A549 treated with RU486 at 1 μM for 4 hours (cell line): ENCODE measurements around the gene STUB1. TPM values are rescaled to one million over a fixed set of nuclear protein-coding genes. Genes with fewer than 3 reads are reported as not detected.

Source experiments
- total RNA-seq: library from RNA; stranded (reverse); fragments of 200-300 nt; extraction: Qiagen RNA extraction; gene quantifications from 5 replicates; pipeline ENCODE4 v1.2.3, GENCODE V29; 2022; ENCODE audit warnings: low read depth

STUB1 gene
- total RNA-seq, 1 experiment from 2014 or later = 123 TPM

Other genes starting within 250 kb of the STUB1 start
- gene CAPN15, start 152.7 kb upstream of the STUB1 start, total RNA-seq = 41.1 to 84.0 TPM (median 73.2 TPM) in 5 replicates
- gene PRR35, start 120.0 kb upstream of the STUB1 start, total RNA-seq = 0.06 to 0.18 TPM (median 0.13 TPM) in 5 replicates
- 0.11 to 0.39 TPM (median 0.21 TPM) in 5 replicates for gene NHLRC4, start 113.4 kb upstream of the STUB1 start, total RNA-seq
- gene PIGQ, start 110.4 kb upstream of the STUB1 start, total RNA-seq = 25.3 to 44.0 TPM (median 34.0 TPM) in 5 replicates
- gene RAB40C, start 90.3 kb upstream of the STUB1 start, total RNA-seq = 10.7 to 19.4 TPM (median 17.7 TPM) in 5 replicates
- gene WFIKKN1, start 49.4 kb upstream of the STUB1 start, total RNA-seq = 0.10 to 0.23 TPM (median 0.13 TPM) in 5 replicates
- gene METTL26, start 44.1 kb upstream of the STUB1 start, total RNA-seq = 85.3 to 150 TPM (median 144 TPM) in 5 replicates
- 21.2 to 49.7 TPM (median 47.2 TPM) in 5 replicates for gene MCRIP2, start 38.6 kb upstream of the STUB1 start, total RNA-seq
- gene WDR90, start 31.0 kb upstream of the STUB1 start, total RNA-seq = 16.6 to 34.6 TPM (median 27.1 TPM) in 5 replicates
- 59.7 to 96.5 TPM (median 84.1 TPM) in 5 replicates for gene RHOT2, start 12.3 kb upstream of the STUB1 start, total RNA-seq
- 0.67 to 1.7 TPM (median 1.4 TPM) in 5 replicates for gene RHBDL1, start 4.7 kb upstream of the STUB1 start, total RNA-seq
- 63.7 to 86.1 TPM (median 79.3 TPM) in 5 replicates for gene JMJD8, start 3.9 kb downstream of the STUB1 start, total RNA-seq
- gene WDR24, start 10.0 kb downstream of the STUB1 start, total RNA-seq = 3.9 to 6.4 TPM (median 5.5 TPM) in 5 replicates
- gene FBXL16, start 25.4 kb downstream of the STUB1 start, total RNA-seq = 1.7 to 3.4 TPM (median 2.9 TPM) in 5 replicates
- 63.5 to 222 TPM (median 177 TPM) in 5 replicates for gene METRN, start 34.7 kb downstream of the STUB1 start, total RNA-seq
- gene ANTKMT, start 40.7 kb downstream of the STUB1 start, total RNA-seq = 33.9 to 70.7 TPM (median 53.2 TPM) in 5 replicates
- gene CCDC78, start 46.0 kb downstream of the STUB1 start, total RNA-seq = 3.1 to 6.6 TPM (median 5.5 TPM) in 5 replicates
- 12.8 to 21.7 TPM (median 16.8 TPM) in 5 replicates for gene HAGHL, start 46.7 kb downstream of the STUB1 start, total RNA-seq
- gene CIAO3, start 60.6 kb downstream of the STUB1 start, total RNA-seq = 15.1 to 23.9 TPM (median 21.0 TPM) in 5 replicates
- gene MSLN, start 80.3 kb downstream of the STUB1 start, total RNA-seq = 1.7 to 3.1 TPM (median 2.4 TPM) in 5 replicates
- 33.4 to 55.9 TPM (median 54.0 TPM) in 5 replicates for gene RPUSD1, start 108.0 kb downstream of the STUB1 start, total RNA-seq
- gene CHTF18, start 108.2 kb downstream of the STUB1 start, total RNA-seq = 13.7 to 28.0 TPM (median 26.4 TPM) in 5 replicates
- not detected in 5 replicates for gene GNG13, start 120.3 kb downstream of the STUB1 start, total RNA-seq